ACHN (cell line): Measurements from ENCODE around the gene CYP2D6.
"Not testable (repeated sequence)": the region's sequence is repeated elsewhere in the genome, so short reads cannot be mapped to it uniquely, and the experiment has no call there.

ENCODE experiments used
- DNase-seq: peaks from one replicate; pipeline ENCODE4 v3.0.0-alpha.2; 2015
- in situ Hi-C: cut with HindIII; loops from 2 replicates; pipeline ENCODE4 v1.10.0; 2017; ENCODE audit warnings: low sequenced_read_pairs, low pct_ligation_motif_present, low pct_unique_long_range_greater_than_20kb

The CYP2D6 gene

GRCh38 chr22:42111798-42112197, 18.8 kb downstream of the CYP2D6 start:
- peak; percentile 1 for DNase-seq
- in situ Hi-C loops = no loop called here

- DNase-seq = no peak
- in situ Hi-C loops = no loop called here
Measured at GRCh38 chr22:42108848-42109247, 21.8 kb downstream of the CYP2D6 start.

GRCh38 chr22:42104332-42104860, 26.2 kb downstream of the CYP2D6 start:
- DNase-seq, in situ Hi-C loops: not testable (repeated sequence)

- no peak for DNase-seq
- in situ Hi-C loops = no loop called here
Measured at GRCh38 chr22:42101199-42101598, 29.4 kb downstream of the CYP2D6 start.

- in situ Hi-C loops = no loop called here
- DNase-seq = no peak
Measured at GRCh38 chr22:42091455-42091782, 39.2 kb downstream of the CYP2D6 start.

GRCh38 chr22:42090596-42091454, 39.8 kb downstream of the CYP2D6 start, which contains the start of gene NDUFA6:
Gene NDUFA6 (minus strand): TSS chr22:42090772. CDS start chr22:42090744, 28 bp downstream.
- in situ Hi-C loops = no loop called here
- peak; percentile 98 for DNase-seq

GRCh38 chr22:42086051-42086450, 44.6 kb downstream of the CYP2D6 start:
- in situ Hi-C loops = no loop called here
- DNase-seq = no peak

GRCh38 chr22:42084874-42085273, 45.7 kb downstream of the CYP2D6 start:
- DNase-seq = no peak
- in situ Hi-C loops = no loop called here

- DNase-seq = no peak
- in situ Hi-C loops = no loop called here
Measured at GRCh38 chr22:42083119-42083518, 47.5 kb downstream of the CYP2D6 start.

- in situ Hi-C loops = no loop called here
- DNase-seq = peak; percentile 33
Measured at GRCh38 chr22:42080287-42080686, 50.3 kb downstream of the CYP2D6 start.

GRCh38 chr22:42079319-42080251, 51.0 kb downstream of the CYP2D6 start, which contains the start of gene SMDT1:
Gene SMDT1 (plus strand): TSS chr22:42079700. CDS start chr22:42079769, 69 bp downstream.
- peak; percentile 97 for DNase-seq
- in situ Hi-C loops = no loop called here

GRCh38 chr22:42078469-42079318, 51.9 kb downstream of the CYP2D6 start:
- DNase-seq = no peak
- in situ Hi-C loops = no loop called here

GRCh38 chr22:42077486-42078125, 53.0 kb downstream of the CYP2D6 start:
- DNase-seq = no peak
- in situ Hi-C loops = no loop called here

GRCh38 chr22:42076764-42077485, 53.7 kb downstream of the CYP2D6 start:
- in situ Hi-C loops = no loop called here
- DNase-seq = no peak
